SK-N-SH (cell line): Measurements from ENCODE around the gene NODAL. TPM values are rescaled to one million over a fixed set of nuclear protein-coding genes. Genes with fewer than 3 reads are reported as not detected.

Experiments used
- CTCF ChIA-PET: fragments of 300-600, 350-600 bp; formaldehyde crosslinking; extraction: SDS; loops from one replicate; lab custom pipeline; 2021; lab: Yijun Ruan, JAX
- POLR2A ChIA-PET: fragments of 350-600 bp; sonication (Branson Sonifier 250); formaldehyde crosslinking; extraction: SDS; loops from one replicate; lab custom pipeline; 2020; ENCODE audit warnings: antibody characterized with exemption, inconsistent platforms; lab: Yijun Ruan, JAX
- DNase-seq: peaks from one replicate; pipeline ENCODE4 v3.0.0; 2012
- H2AFZ ChIP-seq: fragments of 200-600 bp; sonication (generic); 2 replicates; pipeline ENCODE4 v1.8.1; 2016; ENCODE audit warnings: antibody characterized with exemption, mild to moderate bottlenecking, low read depth
- H3F3A ChIP-seq: fragments of 200-600 bp; sonication (generic); replicated peaks from 2 replicates; pipeline ENCODE3; 2016; ENCODE audit warnings: antibody characterized with exemption, mild to moderate bottlenecking; ENCODE audit not compliant: insufficient read depth
- H3K27ac ChIP-seq, 2 experiments: fragments of 200-500 bp in 1 of 2; fragments of 200-600 bp in 1 of 2; sonication (Bioruptor generic) in 1 of 2; sonication (generic), shearing (Covaris generic) in 1 of 2; 2 replicates each; pipeline versions ENCODE4 v1.5.1 to v1.6.1; 2014 to 2016; ENCODE audit warnings: low read depth in 2 of 2, inconsistent platforms in 1 of 2, low read length in 1 of 2, mild to moderate bottlenecking in 1 of 2, mixed read lengths in 1 of 2
- H3K27me3 ChIP-seq: fragments of 200-600 bp; sonication (generic), shearing (Covaris generic); 2 replicates; pipeline ENCODE4 v1.6.1; 2016; ENCODE audit warnings: mixed run types; ENCODE audit not compliant: insufficient read depth
- H3K36me3 ChIP-seq, 2 experiments: fragments of 200-500 bp in 1 of 2; fragments of 200-600 bp in 1 of 2; sonication (Bioruptor generic) in 1 of 2; sonication (generic) in 1 of 2; replicated peaks in 1 of 2; 2 replicates each; pipeline versions ENCODE3 to v1.5.1; 2014 to 2016; ENCODE audit warnings: low read length in 1 of 2, mild to moderate bottlenecking in 1 of 2; ENCODE audit not compliant: insufficient read depth in 2 of 2, control insufficient read depth in 1 of 2
- H3K4me1 ChIP-seq, 2 experiments: fragments of 200-500 bp in 1 of 2; fragments of 200-600 bp in 1 of 2; sonication (Bioruptor generic) in 1 of 2; sonication (generic), shearing (Covaris generic) in 1 of 2; 2 replicates each; pipeline versions ENCODE4 v1.5.1 to v1.6.1; 2014 to 2016; ENCODE audit warnings: low read depth in 1 of 2, low read length in 1 of 2, mixed run types in 1 of 2; ENCODE audit not compliant: insufficient read depth in 2 of 2, control insufficient read depth in 1 of 2
- H3K4me2 ChIP-seq: fragments of 200-600 bp; sonication (generic), shearing (Covaris generic); 2 replicates; pipeline ENCODE4 v1.6.1; 2017; ENCODE audit warnings: mixed run types
- H3K4me3 ChIP-seq, 2 experiments: fragments of 200-500 bp in 1 of 2; fragments of 200-600 bp in 1 of 2; sonication (Bioruptor generic) in 1 of 2; sonication (generic), shearing (Covaris generic) in 1 of 2; 2 replicates each; pipeline versions ENCODE4 v1.5.1 to v1.8.1; 2014 to 2016; ENCODE audit warnings: low read depth in 2 of 2, inconsistent platforms in 1 of 2, low read length in 1 of 2, mild to moderate bottlenecking in 1 of 2, mixed read lengths in 1 of 2, moderate library complexity in 1 of 2
- H3K79me2 ChIP-seq: fragments of 200-600 bp; sonication (generic); 2 replicates; pipeline ENCODE4 v1.8.1; 2017; ENCODE audit warnings: mild to moderate bottlenecking; ENCODE audit not compliant: insufficient read depth
- H3K9ac ChIP-seq: fragments of 200-600 bp; sonication (generic); 2 replicates; pipeline ENCODE4 v1.6.1; 2017; ENCODE audit warnings: mixed run types
- H3K9me2 ChIP-seq: fragments of 200-600 bp; sonication (generic); 2 replicates; pipeline ENCODE4 v1.6.1; 2017; ENCODE audit warnings: mixed run types
- H3K9me3 ChIP-seq: fragments of 200-600 bp; sonication (generic); 2 replicates; pipeline ENCODE4 v1.6.1; 2017; ENCODE audit warnings: mixed run types, mild to moderate bottlenecking, moderate library complexity
- H4K20me1 ChIP-seq: fragments of 200-600 bp; sonication (generic); 2 replicates; pipeline ENCODE4 v1.6.1; 2017; ENCODE audit warnings: mild to moderate bottlenecking, mixed run types; ENCODE audit not compliant: insufficient read depth
- EP300 ChIP-seq, 2 experiments: IDR thresholded peaks; 2 replicates each; pipeline versions ENCODE4 v1.4.0 to v1.6.1; 2012; ENCODE audit warnings: borderline replicate concordance in 1 of 2, low read depth in 1 of 2, low read length in 1 of 2
- EZH2phosphoT487 ChIP-seq: fragments of 200-600 bp; sonication (generic); IDR thresholded peaks from 2 replicates; pipeline ENCODE4 v1.6.1; 2017; ENCODE audit warnings: low read depth, mixed run types, mild to moderate bottlenecking, antibody characterized with exemption, moderate library complexity, borderline replicate concordance
- FOXJ3 ChIP-seq: sonication (generic); formaldehyde crosslinking; IDR thresholded peaks from 2 replicates; pipeline ENCODE4 v1.5.1; 2020; ENCODE audit warnings: mild to moderate bottlenecking, missing genetic modification reagents
- FOXM1 ChIP-seq: IDR thresholded peaks from 2 replicates; pipeline ENCODE4 v1.4.0; 2012; ENCODE audit warnings: low read depth, mild to moderate bottlenecking
- JUND ChIP-seq: IDR thresholded peaks from 2 replicates; pipeline ENCODE4 v1.4.0; 2012
- MEF2A ChIP-seq: IDR thresholded peaks from 2 replicates; pipeline ENCODE4 v1.4.0; 2012; ENCODE audit warnings: low read depth, borderline replicate concordance
- MXI1 ChIP-seq: IDR thresholded peaks from 2 replicates; pipeline ENCODE4 v1.6.1; 2012; ENCODE audit warnings: mild to moderate bottlenecking, low read depth, low read length, improper control_type of control experiment
- NRF1 ChIP-seq: IDR thresholded peaks from 2 replicates; pipeline ENCODE4 v1.6.1; 2012; ENCODE audit warnings: low read depth, mild to moderate bottlenecking, low read length
- POLR2AphosphoS5 ChIP-seq: IDR thresholded peaks from 2 replicates; pipeline ENCODE4 v1.6.1; 2012; ENCODE audit warnings: low read depth, low read length
- RAD21 ChIP-seq: IDR thresholded peaks from 2 replicates; pipeline ENCODE4 v1.6.1; 2012; ENCODE audit warnings: mild to moderate bottlenecking, low read length
- RCOR1 ChIP-seq: fragments of 150-350 bp; IDR thresholded peaks from 2 replicates; pipeline ENCODE4 v1.6.1; 2017; ENCODE audit warnings: antibody characterized with exemption, low read length
- REST ChIP-seq: IDR thresholded peaks from 2 replicates; pipeline ENCODE4 v1.6.1; 2012; ENCODE audit warnings: mild to moderate bottlenecking, low read depth, low read length, moderate library complexity
- RFX5 ChIP-seq: IDR thresholded peaks from 2 replicates; pipeline ENCODE4 v1.6.1; 2012; ENCODE audit warnings: mild to moderate bottlenecking, improper control_type of control experiment, low read length
- SMC3 ChIP-seq: IDR thresholded peaks from 2 replicates; pipeline ENCODE4 v1.6.1; 2012; ENCODE audit warnings: low read depth, low read length, improper control_type of control experiment
- TCF12 ChIP-seq: IDR thresholded peaks from 2 replicates; pipeline ENCODE4 v1.4.0; 2012
- TEAD4 ChIP-seq: IDR thresholded peaks from 2 replicates; pipeline ENCODE4 v1.4.0; 2012; ENCODE audit warnings: mild to moderate bottlenecking, borderline replicate concordance; ENCODE audit not compliant: insufficient read depth
- WGBS: methylation state at CpG from one replicate; pipeline ENCODE4 v1.1.6; 2017; ENCODE audit warnings: low lambda C conversion rate; 5-methylcytosine and 5-hydroxymethylcytosine counted together
- polyA plus RNA-seq, 3 experiments: library from polyadenylated mRNA; depleted of rRNA; stranded (reverse); fragments of >200 nt; gene quantifications; 2 replicates each; pipeline ENCODE4 v1.2.3, GENCODE V29; 2012
- TF ChIP-seq, protein P1 (sequence below): IDR thresholded peaks from 2 replicates; pipeline ENCODE4 v1.4.0; 2012; ENCODE audit warnings: low read depth, borderline replicate concordance
- TF ChIP-seq, protein P2 (sequence below): fragments of 150-350 bp; IDR thresholded peaks from 2 replicates; pipeline ENCODE4 v1.6.1; 2017; ENCODE audit warnings: antibody characterized with exemption, low read length, low read depth, borderline replicate concordance
- TF ChIP-seq, protein P3 (sequence below): fragments of 150-350 bp; IDR thresholded peaks from 2 replicates; pipeline ENCODE4 v1.6.1; 2016; ENCODE audit warnings: mild to moderate bottlenecking, low read depth, low read length

The NODAL gene
- polyA plus RNA-seq, 1 of the 3 experiments (the other 2 are of a cell fraction) = not detected

DNA sequence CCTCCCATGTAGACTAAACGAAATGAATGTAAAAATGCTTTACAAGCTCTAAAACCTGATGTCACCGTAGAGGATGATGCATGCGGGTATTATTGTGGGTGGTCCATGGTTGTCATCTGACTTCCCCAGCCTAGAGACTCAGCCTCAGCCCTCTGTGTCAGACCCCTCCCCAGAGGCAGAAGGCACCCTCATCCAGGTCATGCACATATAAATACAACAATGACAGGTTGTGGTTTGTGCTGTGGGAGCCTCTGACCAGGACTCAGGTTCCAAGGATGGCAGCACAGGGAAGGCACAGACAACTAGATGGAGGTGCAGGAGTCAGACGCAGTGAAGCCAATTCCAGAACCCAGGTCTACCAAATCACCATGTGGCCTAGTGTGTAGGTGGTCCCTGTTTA lies 3.3 kb upstream of the NODAL start:
- H3K27ac ChIP-seq = no peak overlapping the region
- TF ChIP-seq, protein P1, sequence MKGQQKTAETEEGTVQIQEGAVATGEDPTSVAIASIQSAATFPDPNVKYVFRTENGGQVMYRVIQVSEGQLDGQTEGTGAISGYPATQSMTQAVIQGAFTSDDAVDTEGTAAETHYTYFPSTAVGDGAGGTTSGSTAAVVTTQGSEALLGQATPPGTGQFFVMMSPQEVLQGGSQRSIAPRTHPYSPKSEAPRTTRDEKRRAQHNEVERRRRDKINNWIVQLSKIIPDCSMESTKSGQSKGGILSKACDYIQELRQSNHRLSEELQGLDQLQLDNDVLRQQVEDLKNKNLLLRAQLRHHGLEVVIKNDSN = no peak
- no peak for TF ChIP-seq FOXM1
- TF ChIP-seq, protein P2, sequence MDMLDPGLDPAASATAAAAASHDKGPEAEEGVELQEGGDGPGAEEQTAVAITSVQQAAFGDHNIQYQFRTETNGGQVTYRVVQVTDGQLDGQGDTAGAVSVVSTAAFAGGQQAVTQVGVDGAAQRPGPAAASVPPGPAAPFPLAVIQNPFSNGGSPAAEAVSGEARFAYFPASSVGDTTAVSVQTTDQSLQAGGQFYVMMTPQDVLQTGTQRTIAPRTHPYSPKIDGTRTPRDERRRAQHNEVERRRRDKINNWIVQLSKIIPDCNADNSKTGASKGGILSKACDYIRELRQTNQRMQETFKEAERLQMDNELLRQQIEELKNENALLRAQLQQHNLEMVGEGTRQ = no peak
- no peak for TF ChIP-seq NRF1
- TF ChIP-seq RAD21 = no peak
- TF ChIP-seq RCOR1 = no peak
- no peak for TF ChIP-seq JUND
- TF ChIP-seq, protein P3, sequence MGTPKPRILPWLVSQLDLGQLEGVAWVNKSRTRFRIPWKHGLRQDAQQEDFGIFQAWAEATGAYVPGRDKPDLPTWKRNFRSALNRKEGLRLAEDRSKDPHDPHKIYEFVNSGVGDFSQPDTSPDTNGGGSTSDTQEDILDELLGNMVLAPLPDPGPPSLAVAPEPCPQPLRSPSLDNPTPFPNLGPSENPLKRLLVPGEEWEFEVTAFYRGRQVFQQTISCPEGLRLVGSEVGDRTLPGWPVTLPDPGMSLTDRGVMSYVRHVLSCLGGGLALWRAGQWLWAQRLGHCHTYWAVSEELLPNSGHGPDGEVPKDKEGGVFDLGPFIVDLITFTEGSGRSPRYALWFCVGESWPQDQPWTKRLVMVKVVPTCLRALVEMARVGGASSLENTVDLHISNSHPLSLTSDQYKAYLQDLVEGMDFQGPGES = no peak
- no peak for TF ChIP-seq TCF12
- no peak for TF ChIP-seq POLR2AphosphoS5
- TF ChIP-seq MXI1 = no peak
- no peak overlapping the region for H3K4me2 ChIP-seq
- peaks cover 30% of the 10 kb centered on the region for H3K27me3 ChIP-seq
- H3K4me3 ChIP-seq = no peak overlapping the region
- no peak overlapping the region for H2AFZ ChIP-seq
- WGBS = 76% methylated on average over 4 of the region's 4 CpGs
- H3K4me1 ChIP-seq = peaks cover 0 to 11% of the 10 kb centered on the region in 2 experiments; a peak in 1 of 4 replicates
- no peaks in the 10 kb centered on the region for H3F3A ChIP-seq
- H4K20me1 ChIP-seq = no peaks in the 10 kb centered on the region
- no peak overlapping the region for H3K9ac ChIP-seq
- H3K79me2 ChIP-seq = no peaks in the 10 kb centered on the region
- ChIA-PET CTCF (interaction anchor here (1.2 to 1.6 kb wide), 3 partner anchors 11 to 96 kb away, joined by 3 to 10 read pairs (median 6); no protein-coding TSS in a partner anchor), POLR2A (no interaction called here)
- DNase-seq = no peak
- no peaks in the 10 kb centered on the region for H3K9me3 ChIP-seq
- no peaks in the 10 kb centered on the region for H3K36me3 ChIP-seq
- H3K9me2 ChIP-seq = no peaks in the 10 kb centered on the region

DNA sequence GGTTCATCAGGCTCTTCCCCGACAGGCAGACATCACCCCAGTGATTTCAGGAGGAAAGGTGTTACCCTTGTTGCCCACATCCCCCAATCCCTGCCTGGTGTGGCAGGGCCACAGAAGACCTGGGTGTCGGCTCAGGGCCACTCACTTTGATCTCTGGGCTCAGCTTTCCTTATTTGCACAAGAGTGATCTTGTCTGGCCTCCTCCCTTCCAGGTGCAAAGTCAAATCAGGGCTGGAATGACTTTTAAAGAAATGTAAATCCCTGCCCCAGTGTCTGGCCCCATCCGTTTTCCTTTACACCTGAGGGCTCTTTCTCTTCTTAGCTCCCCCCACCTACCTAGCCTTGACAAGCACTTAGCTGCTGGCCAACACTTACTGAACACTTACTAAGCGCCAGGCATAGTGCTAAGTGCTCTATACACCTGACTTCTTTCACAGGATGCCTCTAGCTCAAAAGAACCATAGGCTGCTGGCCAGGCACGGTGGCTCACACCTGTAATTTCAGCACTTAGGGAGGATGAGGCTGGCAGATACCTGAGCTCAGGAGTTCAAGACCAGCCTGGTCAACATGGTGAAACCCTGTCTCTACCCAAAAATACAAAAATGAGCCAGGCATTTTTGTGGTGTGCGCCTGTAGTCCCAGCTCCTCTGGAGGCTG lies 979 bp upstream of the NODAL start:
- H3K36me3 ChIP-seq = no peaks in the 10 kb centered on the region
- no peaks in the 10 kb centered on the region for H3F3A ChIP-seq
- DNase-seq = no peak
- H4K20me1 ChIP-seq = no peaks in the 10 kb centered on the region
- H3K4me2 ChIP-seq = no peak overlapping the region
- H2AFZ ChIP-seq = no peak overlapping the region
- H3K4me1 ChIP-seq = peaks cover 0 to 11% of the 10 kb centered on the region in 2 experiments; a peak in 1 of 4 replicates
- H3K9ac ChIP-seq = no peak overlapping the region
- no peak overlapping the region for H3K4me3 ChIP-seq
- CTCF ChIA-PET = interaction anchor here (1.0 to 2.7 kb wide), 3 partner anchors 8 to 68 kb away, joined by 3 to 9 read pairs (median 3); no protein-coding TSS in a partner anchor
- POLR2A ChIA-PET = no interaction called here
- H3K9me2 ChIP-seq = no peaks in the 10 kb centered on the region
- H3K9me3 ChIP-seq = no peaks in the 10 kb centered on the region
- no peak overlapping the region for H3K27ac ChIP-seq
- 62% methylated on average over 5 of the region's 6 CpGs for WGBS
- peaks cover 33% of the 10 kb centered on the region for H3K27me3 ChIP-seq
- H3K79me2 ChIP-seq = no peaks in the 10 kb centered on the region
- no peak for TF ChIP-seq RFX5
- TF ChIP-seq, protein P2 = no peak
- no peak for TF ChIP-seq MEF2A
- no peak for TF ChIP-seq RCOR1
- TF ChIP-seq EP300 (IDR thresholded peaks at IDR 0.05; ENCODE audit: borderline replicate concordance in 1 of 2, low read depth in 1 of 2, low read length in 1 of 2) = no peak
- TF ChIP-seq EZH2phosphoT487 = no peak
- no peak for TF ChIP-seq REST
- TF ChIP-seq FOXJ3 = no peak
- no peak for TF ChIP-seq TEAD4
- TF ChIP-seq MXI1 = no peak
- no peak for TF ChIP-seq SMC3
- TF ChIP-seq RAD21 = no peak
